IPS-18a (cell line): ENCODE data around the gene REEP3.
"Not testable (repeated sequence)": the region's sequence is repeated elsewhere in the genome, so short reads cannot be mapped to it uniquely, and the experiment has no call there.

Experiments used
- H3K27ac ChIP-seq: one replicate; pipeline ENCODE4 v1.5.1; 2013; ENCODE audit warnings: low read length
- H3K27me3 ChIP-seq: one replicate; pipeline ENCODE4 v1.6.1; 2013; ENCODE audit warnings: mild to moderate bottlenecking, low read length; ENCODE audit not compliant: control insufficient read depth, insufficient read depth
- H3K36me3 ChIP-seq: one replicate; pipeline ENCODE4 v1.6.1; 2013; ENCODE audit warnings: low read depth, low read length; ENCODE audit not compliant: control insufficient read depth
- H3K4me1 ChIP-seq: one replicate; pipeline ENCODE4 v1.6.1; 2013; ENCODE audit warnings: low read depth, low read length; ENCODE audit not compliant: control insufficient read depth
- H3K4me3 ChIP-seq: one replicate; pipeline ENCODE4 v1.5.1; 2013; ENCODE audit warnings: low read length
- H3K9ac ChIP-seq: one replicate; pipeline ENCODE4 v1.6.1; 2013; ENCODE audit warnings: mild to moderate bottlenecking, low read length, moderate library complexity
- H3K9me3 ChIP-seq: one replicate; pipeline ENCODE4 v1.6.1; 2013; ENCODE audit warnings: low read depth, low read length; ENCODE audit not compliant: control insufficient read depth

REEP3 gene

DNA sequence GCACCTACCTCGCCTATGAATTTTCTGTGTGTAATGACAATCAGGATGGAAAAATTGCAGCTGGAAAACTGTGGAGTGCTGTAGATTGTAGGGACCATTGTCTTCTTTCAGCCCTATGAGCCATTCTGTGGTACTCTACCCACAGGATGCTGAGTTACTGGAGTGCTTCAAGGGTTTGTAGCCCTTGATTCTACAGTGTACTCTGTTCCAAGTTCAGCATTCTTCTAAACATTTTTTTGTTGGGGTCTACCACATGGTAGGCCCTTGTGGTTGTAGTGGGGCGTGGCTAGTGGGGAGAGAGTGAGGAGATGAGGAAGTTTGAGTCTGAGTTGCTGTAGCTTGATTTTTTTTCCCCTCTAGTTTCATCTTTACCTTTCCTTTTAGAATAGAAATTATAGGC, 33.5 kb downstream of the REEP3 start:
- H3K9ac ChIP-seq: no peak overlapping the region
- no peaks in the 10 kb centered on the region for H3K27me3 ChIP-seq
- no peak overlapping the region for H3K4me3 ChIP-seq
- no peak overlapping the region for H3K27ac ChIP-seq
- H3K4me1 ChIP-seq: no peaks in the 10 kb centered on the region
- no peaks in the 10 kb centered on the region for H3K9me3 ChIP-seq
- H3K36me3 ChIP-seq: no peaks in the 10 kb centered on the region

DNA sequence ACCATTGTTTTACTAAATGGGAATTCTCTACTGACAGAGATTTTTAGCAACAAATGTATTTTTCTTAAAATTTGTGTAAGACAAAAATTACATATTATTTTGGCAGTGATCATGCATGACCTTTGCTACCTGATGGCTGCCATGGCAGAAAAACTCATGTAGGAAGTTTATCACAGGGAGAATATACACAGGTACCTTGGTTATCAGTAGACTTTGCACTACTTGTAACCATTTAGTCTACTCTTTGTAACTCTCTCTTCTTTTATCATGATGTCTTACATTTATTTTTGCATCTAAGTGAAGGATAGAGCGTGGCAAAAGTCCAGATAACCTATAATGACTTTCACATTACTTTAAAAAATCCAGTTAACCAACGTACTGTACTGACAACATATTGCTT, 34.1 kb downstream of the REEP3 start:
- Histone ChIP-seq H3K4me1 (no peaks in the 10 kb centered on the region), H3K27ac (no peak overlapping the region), H3K4me3 (no peak overlapping the region)

DNA sequence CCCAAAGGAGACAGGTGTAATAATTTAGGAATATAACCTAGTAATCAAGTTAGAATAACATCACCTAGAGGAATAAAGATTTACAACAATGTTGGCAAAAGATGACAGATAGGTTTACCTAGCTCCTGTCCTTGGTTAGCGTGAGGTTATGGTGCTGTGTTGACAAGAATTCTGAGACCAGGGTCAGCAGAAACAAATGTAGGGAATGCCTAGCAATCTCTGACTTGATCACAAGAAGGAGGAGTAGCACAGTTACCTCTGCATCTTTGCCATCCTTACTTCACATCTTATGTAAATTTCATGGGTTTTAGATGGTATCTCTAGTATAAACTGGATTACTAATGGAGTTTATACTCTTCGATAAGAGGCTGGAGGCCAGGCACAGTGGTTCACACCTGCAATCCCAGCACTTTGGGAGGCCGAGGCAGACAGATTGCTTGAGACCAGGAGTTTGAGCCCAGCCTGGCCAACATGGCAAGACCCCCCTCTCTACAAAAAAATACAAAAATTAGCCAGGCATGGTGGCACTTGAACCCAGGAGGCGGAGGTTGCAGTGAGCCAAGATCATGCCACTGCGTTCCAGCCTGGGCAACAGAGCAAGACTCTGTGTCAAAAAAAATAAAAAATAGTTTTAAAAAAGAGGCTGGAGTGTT, 37.1 kb downstream of the REEP3 start:
- Histone ChIP-seq H3K27me3 (no peaks in the 10 kb centered on the region), H3K4me1 (no peaks in the 10 kb centered on the region), H3K4me3 (no peak overlapping the region), H3K27ac (no peak overlapping the region), H3K36me3 (peaks cover 3% of the 10 kb centered on the region), H3K9ac (no peak overlapping the region), H3K9me3 (no peaks in the 10 kb centered on the region)

More for the DNA sequence above, 34.1 kb downstream of the REEP3 start:
- Histone ChIP-seq H3K27me3 (no peaks in the 10 kb centered on the region), H3K9me3 (no peaks in the 10 kb centered on the region), H3K9ac (no peak overlapping the region), H3K36me3 (no peaks in the 10 kb centered on the region)

DNA sequence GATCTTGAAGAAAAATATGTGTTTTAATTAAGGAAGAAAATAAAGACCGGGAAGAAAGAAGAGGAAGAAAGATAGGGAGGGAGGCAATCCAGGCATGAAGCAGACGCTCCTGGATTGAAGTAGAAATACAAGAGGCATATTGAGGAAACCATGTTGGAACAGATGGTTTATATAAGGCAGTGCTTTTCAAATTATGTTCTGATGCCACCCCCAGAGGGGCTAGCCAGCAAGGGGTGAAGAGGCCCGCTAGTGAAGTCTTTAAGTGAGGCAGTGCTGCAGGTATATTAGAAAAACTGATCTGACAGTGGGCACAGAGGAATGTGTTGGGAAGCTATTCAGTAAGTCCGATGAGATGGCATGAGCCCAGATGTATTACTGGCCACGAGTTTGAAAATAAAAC, 40.1 kb downstream of the REEP3 start:
- no peak overlapping the region for H3K4me3 ChIP-seq
- no peaks in the 10 kb centered on the region for H3K4me1 ChIP-seq
- H3K27ac ChIP-seq: no peak overlapping the region
- no peak overlapping the region for H3K9ac ChIP-seq
- peaks cover 3% of the 10 kb centered on the region for H3K36me3 ChIP-seq
- no peaks in the 10 kb centered on the region for H3K9me3 ChIP-seq
- no peaks in the 10 kb centered on the region for H3K27me3 ChIP-seq

DNA sequence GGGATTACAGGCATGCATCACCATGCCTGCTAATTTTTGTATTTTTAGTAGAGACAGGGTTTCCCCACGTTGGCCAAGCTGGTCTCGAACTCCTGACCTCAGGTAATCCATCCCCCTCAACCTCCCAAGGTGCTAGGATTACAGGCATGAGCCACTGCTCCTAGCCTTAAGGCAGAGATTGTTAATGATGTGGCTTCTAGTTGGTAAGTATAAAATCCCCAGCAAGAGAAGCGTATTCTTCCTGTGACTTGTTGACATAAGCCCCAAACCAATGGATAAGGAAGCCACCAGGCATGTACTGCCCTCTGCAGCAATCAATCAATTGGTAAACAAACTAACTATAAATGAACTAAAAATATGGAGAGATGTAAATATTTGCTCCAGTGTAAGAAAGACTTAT, 41.2 kb downstream of the REEP3 start:
- no peak overlapping the region for H3K27ac ChIP-seq
- H3K36me3 ChIP-seq: peaks cover 3% of the 10 kb centered on the region
- no peak overlapping the region for H3K9ac ChIP-seq
- H3K27me3 ChIP-seq: no peaks in the 10 kb centered on the region
- no peaks in the 10 kb centered on the region for H3K9me3 ChIP-seq
- H3K4me3 ChIP-seq: no peak overlapping the region
- no peaks in the 10 kb centered on the region for H3K4me1 ChIP-seq

DNA sequence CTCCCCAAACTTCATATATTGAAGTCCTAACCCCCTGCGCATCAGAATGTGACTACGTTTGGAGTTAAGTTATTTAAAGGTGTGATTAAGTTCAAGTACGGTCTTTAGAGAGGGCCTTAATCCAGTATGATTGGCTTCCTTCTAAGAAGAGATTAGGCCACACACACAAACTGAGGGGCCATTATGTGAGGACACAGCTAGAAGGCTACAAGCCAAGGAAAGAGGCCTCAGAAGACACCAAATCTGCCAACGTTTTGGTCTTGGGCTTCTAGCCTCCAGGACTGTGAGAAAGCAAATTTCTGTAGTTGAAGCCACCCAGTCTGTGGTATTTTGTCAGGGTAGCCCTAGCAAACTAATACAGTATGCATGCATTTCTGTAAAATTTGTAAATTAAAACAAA, 41.7 kb downstream of the REEP3 start:
- Histone ChIP-seq H3K27me3 (no peaks in the 10 kb centered on the region), H3K27ac (no peak overlapping the region), H3K36me3 (peaks cover 3% of the 10 kb centered on the region), H3K4me3 (no peak overlapping the region), H3K9ac (no peak overlapping the region), H3K9me3 (no peaks in the 10 kb centered on the region), H3K4me1 (no peaks in the 10 kb centered on the region)

DNA sequence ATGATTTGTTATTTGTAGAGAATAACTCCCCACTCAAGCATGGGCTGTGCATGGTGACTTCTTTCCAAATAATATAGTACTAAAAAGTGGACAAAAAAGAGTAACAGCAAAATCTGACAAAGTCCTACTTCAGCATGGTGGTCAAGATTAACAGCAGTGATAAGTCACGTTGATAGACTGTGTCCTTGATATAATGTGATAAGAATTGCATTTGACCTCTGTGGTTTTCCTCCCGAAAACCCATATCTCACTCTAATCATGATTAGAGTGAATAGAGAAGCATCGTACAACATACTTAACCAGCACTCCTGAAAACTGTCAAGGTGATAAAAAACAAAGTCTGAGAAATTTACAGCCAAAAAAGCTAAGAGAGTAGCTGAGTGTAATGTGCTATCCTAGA, 42.4 kb downstream of the REEP3 start:
- Histone ChIP-seq H3K27me3 (no peaks in the 10 kb centered on the region), H3K9ac (no peak overlapping the region), H3K27ac (no peak overlapping the region), H3K4me3 (no peak overlapping the region), H3K36me3 (peaks cover 3% of the 10 kb centered on the region), H3K4me1 (no peaks in the 10 kb centered on the region), H3K9me3 (no peaks in the 10 kb centered on the region)

DNA sequence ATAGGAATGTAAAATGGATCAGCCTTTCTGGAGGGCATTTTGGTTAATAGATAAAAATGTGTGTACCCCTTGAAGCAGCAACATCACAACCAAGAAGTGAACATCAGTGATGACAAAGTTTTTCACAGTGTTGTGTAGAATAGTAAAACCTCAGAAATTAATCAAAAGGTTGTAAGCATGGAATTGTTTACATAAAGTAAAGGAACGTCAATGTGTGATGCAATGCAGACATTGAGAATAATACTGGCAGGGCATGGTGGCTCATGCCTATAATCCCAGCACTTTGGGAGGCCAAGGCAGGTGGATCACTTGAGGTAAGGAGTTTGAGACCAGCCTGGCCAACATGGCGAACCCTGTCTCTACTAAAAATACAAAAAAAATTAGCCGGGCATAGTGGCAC, 43.5 kb downstream of the REEP3 start:
- H3K4me1 ChIP-seq, H3K9me3 ChIP-seq, H3K36me3 ChIP-seq, H3K27me3 ChIP-seq, H3K27ac ChIP-seq, H3K4me3 ChIP-seq, H3K9ac ChIP-seq: not testable (repeated sequence)

DNA sequence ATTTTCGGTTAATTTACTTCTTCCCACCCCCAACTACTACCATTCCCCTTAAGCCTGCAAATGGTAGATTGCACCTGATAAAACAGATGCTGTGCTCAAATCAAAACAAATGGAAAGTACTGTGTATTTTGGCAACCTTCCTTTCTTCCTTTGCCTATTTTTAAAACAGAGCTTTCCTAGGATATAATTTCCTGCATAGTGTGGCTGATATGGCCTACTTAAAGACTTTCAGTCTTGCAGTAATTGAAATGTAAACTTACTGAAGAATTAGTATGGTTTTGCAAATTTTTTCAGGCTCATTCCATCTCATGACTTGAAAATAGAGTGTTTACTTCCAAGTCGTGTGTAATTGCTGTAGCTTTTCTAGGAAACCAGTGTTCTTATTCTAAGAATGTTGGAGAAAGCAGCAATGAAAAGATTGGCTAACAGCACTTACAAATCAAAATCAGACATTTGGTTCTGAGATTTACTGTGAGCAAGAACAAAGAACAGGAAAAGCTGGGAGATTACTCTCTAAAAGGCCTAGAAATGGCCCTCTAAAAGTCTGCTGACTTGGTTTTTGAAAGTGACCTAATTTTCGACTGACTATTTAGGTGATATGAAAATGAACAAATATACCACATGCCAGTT, 52.0 kb downstream of the REEP3 start:
- no peaks in the 10 kb centered on the region for H3K9me3 ChIP-seq
- H3K27ac ChIP-seq: peak overlapping the region; percentile 2
- H3K4me3 ChIP-seq: no peak overlapping the region
- no peaks in the 10 kb centered on the region for H3K27me3 ChIP-seq
- peak overlapping the region; percentile 15 for H3K9ac ChIP-seq
- peaks cover 20% of the 10 kb centered on the region for H3K4me1 ChIP-seq
- H3K36me3 ChIP-seq: peaks cover 8% of the 10 kb centered on the region

DNA sequence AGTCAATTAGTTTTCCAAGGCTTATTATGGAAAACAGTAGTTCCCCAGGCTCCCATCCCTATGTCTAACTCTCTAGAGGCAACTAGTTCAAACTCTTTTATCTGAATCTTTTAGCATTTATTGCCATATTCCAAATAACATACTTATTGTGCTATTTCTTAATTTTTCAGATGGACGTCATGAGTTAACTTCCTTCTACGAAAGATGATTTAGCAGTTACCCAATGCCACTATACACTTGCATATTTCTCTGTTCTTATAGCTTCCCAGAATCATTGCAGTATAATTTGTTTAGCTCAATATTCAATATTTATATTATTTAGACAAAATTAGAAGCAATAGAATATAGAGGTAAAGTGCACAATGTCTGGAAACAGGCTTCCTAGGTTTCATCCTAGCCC, 52.8 kb downstream of the REEP3 start:
- H3K4me3 ChIP-seq: no peak overlapping the region
- no peaks in the 10 kb centered on the region for H3K9me3 ChIP-seq
- H3K36me3 ChIP-seq: peaks cover 8% of the 10 kb centered on the region
- no peaks in the 10 kb centered on the region for H3K27me3 ChIP-seq
- no peak overlapping the region for H3K27ac ChIP-seq
- H3K4me1 ChIP-seq: peaks cover 20% of the 10 kb centered on the region
- H3K9ac ChIP-seq: no peak overlapping the region

DNA sequence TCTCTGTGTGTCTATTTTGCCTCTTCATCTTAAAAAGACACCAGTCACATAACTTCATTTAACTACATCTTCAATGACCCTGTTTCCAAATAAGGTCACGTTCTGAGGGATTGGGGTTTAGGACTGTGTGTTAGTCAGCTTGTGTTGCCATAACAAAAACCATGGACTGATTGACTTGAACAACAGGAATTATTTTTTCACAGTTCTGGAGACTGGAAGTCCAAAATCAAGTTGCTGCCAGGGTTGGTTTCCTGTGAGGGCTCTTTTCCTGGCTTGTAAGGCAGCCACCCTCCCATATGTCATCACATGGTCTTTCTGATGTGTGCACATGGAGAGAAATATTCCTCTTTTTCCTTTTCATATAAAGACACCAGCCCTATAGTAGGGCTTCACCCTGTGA, 55.3 kb downstream of the REEP3 start:
- H3K9ac ChIP-seq: no peak overlapping the region
- no peaks in the 10 kb centered on the region for H3K27me3 ChIP-seq
- no peak overlapping the region for H3K27ac ChIP-seq
- peaks cover 20% of the 10 kb centered on the region for H3K4me1 ChIP-seq
- peaks cover 4% of the 10 kb centered on the region for H3K36me3 ChIP-seq
- H3K4me3 ChIP-seq: no peak overlapping the region
- H3K9me3 ChIP-seq: no peaks in the 10 kb centered on the region

DNA sequence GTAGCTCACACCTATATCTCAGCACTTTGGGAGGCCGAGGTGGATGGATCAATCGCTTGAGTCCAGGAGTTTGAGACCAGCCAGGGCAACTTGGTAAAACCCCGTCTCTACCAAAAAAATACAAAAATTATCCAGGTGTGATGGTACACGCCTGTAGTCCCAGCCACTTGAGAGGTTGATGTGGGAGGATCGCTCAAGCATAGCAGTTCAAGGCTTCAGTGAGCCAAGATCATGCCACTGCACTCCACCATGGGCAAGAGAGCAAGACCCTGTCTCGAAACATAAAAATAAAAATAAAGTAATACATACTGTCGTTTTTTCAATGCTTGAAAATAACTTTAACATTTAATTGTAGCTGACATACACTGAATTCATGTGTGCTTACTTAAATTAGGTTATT, 57.3 kb downstream of the REEP3 start:
- Histone ChIP-seq H3K27me3 (no peaks in the 10 kb centered on the region), H3K9me3 (no peaks in the 10 kb centered on the region), H3K4me1 (peaks cover 2% of the 10 kb centered on the region), H3K27ac (no peak overlapping the region), H3K4me3 (no peak overlapping the region), H3K36me3 (peaks cover 4% of the 10 kb centered on the region), H3K9ac (no peak overlapping the region)
